ENCODE results near the gene SCNN1B.

- no peak for TF ChIP-seq POLR2A (IDR thresholded peaks at IDR 0.05)
- no peak for TF ChIP-seq CTCF (IDR thresholded peaks at IDR 0.05)
Observed at GRCh38 chr16:23416816-23417215, 114.7 kb downstream of the SCNN1B start.

Data from body of pancreas (tissue), 4 donors.